IMR-90 (cell line): ENCODE results near the gene ARAP3.

Experiments used
- BHLHE40 ChIP-seq: fragments of 150-350 bp; IDR thresholded peaks from 2 replicates; pipeline ENCODE4 v1.6.1; 2016; ENCODE audit warnings: mild to moderate bottlenecking, low read depth, low read length
- CTCF ChIP-seq: conservative IDR thresholded peaks from 2 replicates; pipeline ENCODE4 v1.5.1; 2012; ENCODE audit warnings: mild to moderate bottlenecking, low read depth, low read length, improper control_type of control experiment
- ELK1 ChIP-seq: fragments of 150-350 bp; IDR thresholded peaks from 2 replicates; pipeline ENCODE4 v1.6.1; 2016; ENCODE audit warnings: low read depth, mild to moderate bottlenecking, low read length, moderate library complexity, borderline replicate concordance
- NFE2L2 ChIP-seq: fragments of 150-350 bp; IDR thresholded peaks from 2 replicates; pipeline ENCODE4 v1.6.1; 2016; ENCODE audit warnings: low read depth, mild to moderate bottlenecking, low read length
- POLR2A ChIP-seq: IDR thresholded peaks from 2 replicates; pipeline ENCODE4 v1.6.1; 2012; ENCODE audit warnings: mild to moderate bottlenecking, low read depth, low read length
- RFX5 ChIP-seq: IDR thresholded peaks from 2 replicates; pipeline ENCODE4 v1.8.0; 2012; ENCODE audit warnings: low read depth, mild to moderate bottlenecking, low read length, moderate library complexity
- SMC3 ChIP-seq: fragments of 150-350 bp; IDR thresholded peaks from 2 replicates; pipeline ENCODE4 v1.6.1; 2016; ENCODE audit warnings: low read depth, mild to moderate bottlenecking, antibody characterized with exemption, low read length, moderate library complexity
- USF2 ChIP-seq: fragments of 150-350 bp; IDR thresholded peaks from 2 replicates; pipeline ENCODE4 v1.6.1; 2017; ENCODE audit warnings: mild to moderate bottlenecking, antibody characterized with exemption, low read length, low read depth

- TF ChIP-seq CTCF (no peak), POLR2A (peak; percentile 62), BHLHE40 (no peak), SMC3 (no peak), USF2 (no peak), RFX5 (no peak), ELK1 (no peak), NFE2L2 (no peak)
Measured at GRCh38 chr5:141650851-141651727, 30.9 kb downstream of the ARAP3 start, which contains the start of gene FCHSD1.
